VCaP (cell line): ENCODE measurements around the gene ARL13A.

Source experiments
- H3K27ac ChIP-seq: fragments of 450-650 bp; 2 replicates; pipeline ENCODE4 v1.5.1; 2017
- CTCF ChIP-seq: fragments of 450-650 bp; conservative IDR thresholded peaks from 2 replicates; pipeline ENCODE4 v1.5.1; 2017; ENCODE audit warnings: mild to moderate bottlenecking, moderate library complexity

ARL13A gene

DNA sequence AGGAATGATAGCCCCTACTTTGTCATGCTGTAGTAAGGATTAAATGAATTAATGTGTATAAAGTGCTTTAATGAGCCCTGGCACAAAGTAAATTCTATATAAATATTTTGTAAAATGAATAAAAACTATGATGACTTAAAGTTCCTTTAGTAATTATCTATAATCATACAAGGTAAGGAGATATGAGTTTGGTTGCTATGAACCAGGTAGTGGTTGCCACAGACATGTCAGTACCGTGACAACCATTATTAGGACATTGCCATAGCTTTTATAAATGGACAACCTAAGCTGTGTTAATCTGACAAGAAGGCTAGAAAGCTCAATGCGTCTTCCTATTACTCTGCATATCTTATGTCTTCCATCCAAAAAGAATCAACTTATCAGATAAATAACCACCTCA, at the start of gene ARL13A:
Gene ARL13A, plus strand, starts transcription at position 301 of the 400 bp plus-strand sequence. CDS start 3,982 bp downstream, outside the sequence.
- no peak for TF ChIP-seq CTCF
- no peak within 1 kb of the TSS for H3K27ac ChIP-seq

GRCh38 chrX:100924375-100924774, 45.1 kb upstream of the ARL13A start:
- no peak for TF ChIP-seq CTCF
- H3K27ac ChIP-seq, result no peak overlapping the region

DNA sequence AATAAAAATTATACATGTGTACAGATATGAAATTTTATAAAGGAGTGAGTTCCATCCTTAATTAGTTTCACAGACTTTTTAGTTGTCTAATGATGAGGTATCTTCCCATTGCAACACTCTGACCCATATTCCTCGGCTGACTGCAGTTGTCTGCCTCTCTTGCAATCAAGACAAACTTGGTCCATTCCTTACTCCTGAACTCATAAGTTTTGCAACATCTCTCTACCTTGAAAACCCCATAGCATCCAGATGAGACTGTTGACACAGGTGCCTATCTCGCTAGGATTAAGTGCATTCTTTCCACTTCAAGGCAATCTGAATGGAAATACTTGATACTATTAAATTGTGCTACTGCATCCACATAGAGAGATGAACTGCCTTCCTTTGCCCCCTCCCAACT, 43.1 kb upstream of the ARL13A start:
- no peak for TF ChIP-seq CTCF
- H3K27ac ChIP-seq, result no peak overlapping the region

- TF ChIP-seq CTCF, result no peak
- no peak within 1 kb of the TSS for H3K27ac ChIP-seq
These were observed 40.6 kb upstream of the ARL13A start, which contains the start of gene XKRX for GRCh38 chrX:100928660-100929613. TSS of gene XKRX (minus strand) at chrX:100928917. CDS start at chrX:100928304, 613 bp downstream.

GRCh38 chrX:100931218-100931924, 38.1 kb upstream of the ARL13A start:
- no peak for TF ChIP-seq CTCF
- H3K27ac ChIP-seq, result no peak overlapping the region

GRCh38 chrX:100931925-100932285, 37.6 kb upstream of the ARL13A start:
- no peak overlapping the region for H3K27ac ChIP-seq
- no peak for TF ChIP-seq CTCF

GRCh38 chrX:100935767-100936166, 33.7 kb upstream of the ARL13A start:
- no peak for TF ChIP-seq CTCF
- no peak overlapping the region for H3K27ac ChIP-seq
